NOMO-1 (cell line): ENCODE data around the gene GRIK1.

Experiments
- DNase-seq, 2 experiments: peaks; one replicate each; lab custom pipeline; 2025; ENCODE audit not compliant: unreplicated experiment in 2 of 2; lab: John Stamatoyannopoulos, UW

GRIK1 gene

GRCh38 chr21:29501451-29501850 lies 438.3 kb downstream of the GRIK1 start:
- no peak for DNase-seq

- DNase-seq: no peak
These were observed 440.0 kb downstream of the GRIK1 start for GRCh38 chr21:29499734-29500343.

- DNase-seq: no peak
These were observed 440.6 kb downstream of the GRIK1 start for GRCh38 chr21:29499229-29499628.

- peak; percentile 11 to 15 for DNase-seq
These were observed 443.5 kb downstream of the GRIK1 start for GRCh38 chr21:29496337-29496736.

- DNase-seq: no peak
These were observed 449.8 kb downstream of the GRIK1 start for GRCh38 chr21:29490016-29490415.

GRCh38 chr21:29487154-29487553 lies 452.6 kb downstream of the GRIK1 start:
- DNase-seq: no peak
